HG03342 (cell line): ENCODE measurements around the gene IQGAP1.
A peak's percentile ranks its signal among the peaks of the same experiment; 100 is the strongest.

Experiments
- ATAC-seq: cut with Tn5 transposase; IDR thresholded peaks from one replicate; pipeline ENCODE4 v1.9.1; 2021; ENCODE audit warnings: mild to moderate bottlenecking, moderate library complexity; ENCODE audit not compliant: unreplicated experiment

IQGAP1 gene

GRCh38 chr15:90524018-90524803 lies 136.2 kb downstream of the IQGAP1 start:
- peak; percentile 79 for ATAC-seq

- ATAC-seq = no peak
These were observed 140.9 kb downstream of the IQGAP1 start for GRCh38 chr15:90529011-90529370.

GRCh38 chr15:90529371-90530249 lies 141.6 kb downstream of the IQGAP1 start, which contains the start of gene CRTC3:
Gene CRTC3, plus strand, starts transcription at chr15:90529923. Its CDS starts 149 bp downstream, at chr15:90530072.
- peak; percentile 78 for ATAC-seq

GRCh38 chr15:90530250-90531051 lies 142.4 kb downstream of the IQGAP1 start:
- peak; percentile 44 for ATAC-seq

- no peak for ATAC-seq
These were observed 143.1 kb downstream of the IQGAP1 start for GRCh38 chr15:90531147-90531546.

GRCh38 chr15:90535254-90535653 lies 147.2 kb downstream of the IQGAP1 start:
- no peak for ATAC-seq

- ATAC-seq = no peak
These were observed 151.7 kb downstream of the IQGAP1 start for GRCh38 chr15:90539789-90540188.

GRCh38 chr15:90540768-90541167 lies 152.7 kb downstream of the IQGAP1 start:
- ATAC-seq = no peak

- no peak for ATAC-seq
These were observed 157.1 kb downstream of the IQGAP1 start for GRCh38 chr15:90545095-90545494.

- no peak for ATAC-seq
These were observed 159.5 kb downstream of the IQGAP1 start for GRCh38 chr15:90547540-90547939.

GRCh38 chr15:90550919-90551318 lies 162.9 kb downstream of the IQGAP1 start:
- no peak for ATAC-seq
